H9 (cell line): ENCODE data around the gene TTBK1. TPM values are rescaled to one million over a fixed set of nuclear protein-coding genes. Genes with fewer than 3 reads are reported as not detected.
A peak's percentile ranks its signal among the peaks of the same experiment; 100 is the strongest.

Experiments
- DNase-seq: peaks from one replicate; pipeline ENCODE4 v3.0.0-alpha.2; 2017
- H2AFZ ChIP-seq: one replicate; pipeline ENCODE4 v1.6.1; 2013; ENCODE audit warnings: mild to moderate bottlenecking, low read length, control low read depth, moderate library complexity
- H2AK5ac ChIP-seq: 2 replicates; pipeline ENCODE4 v1.6.1; 2013; ENCODE audit warnings: low read length, control low read depth, mixed read lengths; ENCODE audit not compliant: insufficient read length
- H2BK120ac ChIP-seq: one replicate; pipeline ENCODE4 v1.6.1; 2013; ENCODE audit warnings: low read depth, mild to moderate bottlenecking, low read length, control low read depth, inconsistent platforms; ENCODE audit not compliant: poor library complexity, severe bottlenecking
- H2BK12ac ChIP-seq: 2 replicates; pipeline ENCODE4 v1.6.1; 2013; ENCODE audit warnings: low read length, control low read depth, mixed read lengths, low read depth; ENCODE audit not compliant: insufficient read length
- H2BK15ac ChIP-seq: 2 replicates; pipeline ENCODE4 v1.6.1; 2013; ENCODE audit warnings: low read depth, low read length, control low read depth
- H2BK20ac ChIP-seq: one replicate; pipeline ENCODE4 v1.6.1; 2013; ENCODE audit warnings: low read depth, mild to moderate bottlenecking, low read length, control low read depth, inconsistent platforms; ENCODE audit not compliant: poor library complexity, severe bottlenecking
- H2BK5ac ChIP-seq: 2 replicates; pipeline ENCODE4 v1.6.1; 2013; ENCODE audit warnings: low read length, control low read depth, mixed read lengths; ENCODE audit not compliant: insufficient read length
- H3K14ac ChIP-seq: 2 replicates; pipeline ENCODE4 v1.6.1; 2013; ENCODE audit warnings: low read length, control low read depth; ENCODE audit not compliant: insufficient read depth
- H3K18ac ChIP-seq: 2 replicates; pipeline ENCODE4 v1.6.1; 2013; ENCODE audit warnings: low read depth, mild to moderate bottlenecking, mixed read lengths, low read length, control low read depth; ENCODE audit not compliant: insufficient read length
- H3K23ac ChIP-seq: 2 replicates; pipeline ENCODE4 v1.6.1; 2013; ENCODE audit warnings: low read length, control low read depth, mixed read lengths, low read depth; ENCODE audit not compliant: insufficient read length
- H3K23me2 ChIP-seq: 2 replicates; pipeline ENCODE4 v1.6.1; 2013; ENCODE audit warnings: low read depth, mild to moderate bottlenecking, mixed read lengths, low read length, control low read depth; ENCODE audit not compliant: insufficient read length, poor library complexity, severe bottlenecking
- H3K27ac ChIP-seq: 2 replicates; pipeline ENCODE4 v1.5.1; 2013; ENCODE audit warnings: low read length, control low read depth, mixed read lengths, low read depth; ENCODE audit not compliant: insufficient read length
- H3K27me3 ChIP-seq: 2 replicates; pipeline ENCODE4 v1.6.1; 2013; ENCODE audit warnings: low read length, control low read depth, inconsistent platforms; ENCODE audit not compliant: insufficient read depth
- H3K4ac ChIP-seq: 2 replicates; pipeline ENCODE4 v1.6.1; 2013; ENCODE audit warnings: low read depth, mild to moderate bottlenecking, control low read depth, inconsistent platforms, low read length, moderate library complexity
- H3K4me1 ChIP-seq: 2 replicates; pipeline ENCODE4 v1.6.1; 2013; ENCODE audit warnings: low read length, control low read depth, inconsistent platforms; ENCODE audit not compliant: insufficient read depth
- H3K4me2 ChIP-seq: 2 replicates; pipeline ENCODE4 v1.6.1; 2013; ENCODE audit warnings: low read length, control low read depth, mixed read lengths; ENCODE audit not compliant: insufficient read length, insufficient read depth
- H3K56ac ChIP-seq: 2 replicates; pipeline ENCODE4 v1.6.1; 2013; ENCODE audit warnings: low read depth, mild to moderate bottlenecking, mixed read lengths, low read length, control low read depth; ENCODE audit not compliant: insufficient read length
- H3K79me1 ChIP-seq: 2 replicates; pipeline ENCODE4 v1.6.1; 2013; ENCODE audit warnings: low read depth, mild to moderate bottlenecking, moderate library complexity, low read length, control low read depth, inconsistent platforms; ENCODE audit not compliant: insufficient read depth, poor library complexity, severe bottlenecking
- H3K79me2 ChIP-seq: 2 replicates; pipeline ENCODE4 v1.6.1; 2013; ENCODE audit warnings: low read length, control low read depth, inconsistent platforms; ENCODE audit not compliant: insufficient read depth
- H3K9ac ChIP-seq: 2 replicates; pipeline ENCODE4 v1.6.1; 2013; ENCODE audit warnings: low read length, control low read depth, mixed read lengths; ENCODE audit not compliant: insufficient read length; ENCODE audit errors: extremely low read depth
- H3K9me3 ChIP-seq: one replicate; pipeline ENCODE4 v1.6.1; 2013; ENCODE audit warnings: low read depth, low read length, inconsistent platforms; ENCODE audit not compliant: control insufficient read depth
- H3T11ph ChIP-seq: one replicate; pipeline ENCODE4 v1.6.1; 2013; ENCODE audit warnings: mild to moderate bottlenecking, low read length, control low read depth, inconsistent platforms
- H4K20me1 ChIP-seq: one replicate; pipeline ENCODE4 v1.6.1; 2013; ENCODE audit not compliant: control insufficient read depth, insufficient read length, insufficient read depth
- H4K5ac ChIP-seq: 2 replicates; pipeline ENCODE4 v1.6.1; 2013; ENCODE audit warnings: low read depth, mild to moderate bottlenecking, mixed read lengths, low read length, control low read depth; ENCODE audit not compliant: insufficient read length
- H4K8ac ChIP-seq: replicated peaks from 2 replicates; pipeline ENCODE4 v1.6.1; 2013; ENCODE audit warnings: low read length, control low read depth, mixed read lengths, low read depth; ENCODE audit not compliant: insufficient read length
- H4K91ac ChIP-seq: 2 replicates; pipeline ENCODE4 v1.6.1; 2013; ENCODE audit warnings: low read depth, mild to moderate bottlenecking, moderate library complexity, mixed read lengths, low read length, control low read depth; ENCODE audit not compliant: insufficient read length
- H3K27ac Mint-ChIP-seq, 3 experiments: 2 replicates in 2 of 3; 3 replicates in 1 of 3; pipeline ENCODE4 v1.8.0; 2020 to 2021; ENCODE audit warnings: mixed read lengths in 3 of 3, mild to moderate bottlenecking in 1 of 3, moderate library complexity in 1 of 3
- H3K27me3 Mint-ChIP-seq: 2 replicates; pipeline ENCODE4 v1.8.0; 2021; ENCODE audit warnings: low read depth, mild to moderate bottlenecking, moderate library complexity, mixed read lengths
- H3K36me3 Mint-ChIP-seq, 3 experiments: 2 replicates in 2 of 3; 3 replicates in 1 of 3; pipeline ENCODE4 v1.8.0; 2020 to 2021; ENCODE audit warnings: low read depth in 3 of 3, mixed read lengths in 3 of 3; ENCODE audit not compliant: insufficient read depth in 1 of 3
- H3K4me1 Mint-ChIP-seq, 2 experiments: 2 replicates each; pipeline ENCODE4 v1.8.0; 2020; ENCODE audit warnings: mixed read lengths in 2 of 2
- H3K4me3 Mint-ChIP-seq, 2 experiments: 2 replicates in 1 of 2; 3 replicates in 1 of 2; pipeline ENCODE4 v1.8.0; 2020 to 2021; ENCODE audit warnings: mild to moderate bottlenecking in 2 of 2, mixed read lengths in 2 of 2, moderate library complexity in 1 of 2
- H3K9me3 Mint-ChIP-seq, 2 experiments: 2 replicates in 1 of 2; 3 replicates in 1 of 2; pipeline ENCODE4 v1.8.0; 2020; ENCODE audit warnings: mild to moderate bottlenecking in 2 of 2, mixed read lengths in 2 of 2, moderate library complexity in 1 of 2
- WGBS: extraction: QIAGEN DNeasy Blood & Tissue Kit; methylation state at CpG from one replicate; pipeline ENCODE4 v1.1.7; 2013; ENCODE audit warnings: missing lambda C conversion rate, low lambda C conversion rate, mixed read lengths; ENCODE audit not compliant: insufficient read length; ENCODE audit errors: extremely low coverage; 5-methylcytosine and 5-hydroxymethylcytosine counted together
- total RNA-seq: library from RNA; stranded (reverse); gene quantifications from 2 replicates; pipeline ENCODE4 v1.2.1, GENCODE V29; 2021
- TF ChIP-seq, protein P1 (sequence below): fragments of 200-600 bp; sonication (generic); conservative IDR thresholded peaks from 3 replicates; pipeline ENCODE4 v1.8.0; 2021; ENCODE audit warnings: antibody characterized with exemption, mild to moderate bottlenecking

TTBK1 gene
- total RNA-seq, 1 experiment from 2014 or later: 1.6 TPM

DNA sequence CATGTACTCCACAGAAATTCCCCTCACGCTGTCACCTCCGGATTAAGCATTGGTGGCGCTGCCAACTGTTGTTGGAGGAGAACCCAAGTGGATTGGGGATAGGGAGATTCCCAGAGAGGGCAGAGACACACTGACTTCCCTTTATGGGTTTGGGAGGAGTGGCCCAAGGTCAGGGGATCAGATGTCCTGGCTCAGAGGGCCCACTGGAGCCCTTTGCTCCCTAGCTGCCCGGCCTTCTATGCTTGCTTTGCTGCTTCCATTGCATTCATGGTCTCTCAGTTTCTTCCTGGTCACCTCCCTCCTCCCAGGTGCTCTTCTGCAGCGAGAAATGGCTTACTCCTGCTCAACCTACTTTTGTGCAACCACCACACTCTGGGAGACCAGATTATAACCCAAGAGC is 46.9 kb upstream of the TTBK1 start:
- no CpG with 5 or more reads among the region's 5 CpGs for WGBS
- H3K23ac ChIP-seq: no peak overlapping the region
- H2BK120ac ChIP-seq: no peak overlapping the region
- H2BK5ac ChIP-seq: no peak overlapping the region
- H3K23me2 ChIP-seq: no peaks in the 10 kb centered on the region
- H3K36me3 Mint-ChIP-seq: peaks cover 1 to 19% (median 4%) of the 10 kb centered on the region in 3 experiments; a peak in 5 of 7 replicates
- TF ChIP-seq, protein P1, sequence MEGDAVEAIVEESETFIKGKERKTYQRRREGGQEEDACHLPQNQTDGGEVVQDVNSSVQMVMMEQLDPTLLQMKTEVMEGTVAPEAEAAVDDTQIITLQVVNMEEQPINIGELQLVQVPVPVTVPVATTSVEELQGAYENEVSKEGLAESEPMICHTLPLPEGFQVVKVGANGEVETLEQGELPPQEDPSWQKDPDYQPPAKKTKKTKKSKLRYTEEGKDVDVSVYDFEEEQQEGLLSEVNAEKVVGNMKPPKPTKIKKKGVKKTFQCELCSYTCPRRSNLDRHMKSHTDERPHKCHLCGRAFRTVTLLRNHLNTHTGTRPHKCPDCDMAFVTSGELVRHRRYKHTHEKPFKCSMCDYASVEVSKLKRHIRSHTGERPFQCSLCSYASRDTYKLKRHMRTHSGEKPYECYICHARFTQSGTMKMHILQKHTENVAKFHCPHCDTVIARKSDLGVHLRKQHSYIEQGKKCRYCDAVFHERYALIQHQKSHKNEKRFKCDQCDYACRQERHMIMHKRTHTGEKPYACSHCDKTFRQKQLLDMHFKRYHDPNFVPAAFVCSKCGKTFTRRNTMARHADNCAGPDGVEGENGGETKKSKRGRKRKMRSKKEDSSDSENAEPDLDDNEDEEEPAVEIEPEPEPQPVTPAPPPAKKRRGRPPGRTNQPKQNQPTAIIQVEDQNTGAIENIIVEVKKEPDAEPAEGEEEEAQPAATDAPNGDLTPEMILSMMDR: no peak
- no peaks in the 10 kb centered on the region for H3K4me1 ChIP-seq
- H2AK5ac ChIP-seq: no peak overlapping the region
- H3K27me3 ChIP-seq: no peaks in the 10 kb centered on the region
- no peak overlapping the region for H3K27ac ChIP-seq
- no peaks in the 10 kb centered on the region for H3K9me3 ChIP-seq
- H3K79me1 ChIP-seq: no peaks in the 10 kb centered on the region
- no peak overlapping the region for H3K9ac ChIP-seq
- no peak overlapping the region for H4K5ac ChIP-seq
- H3K79me2 ChIP-seq: no peaks in the 10 kb centered on the region
- no peak overlapping the region for H2BK20ac ChIP-seq
- no peaks in the 10 kb centered on the region for H4K20me1 ChIP-seq
- DNase-seq: no peak
- H3K9me3 Mint-ChIP-seq: no peaks in the 10 kb centered on the region
- H3K27me3 Mint-ChIP-seq: no peaks in the 10 kb centered on the region
- no peak overlapping the region for H4K91ac ChIP-seq
- H3K4me1 Mint-ChIP-seq: no peaks in the 10 kb centered on the region
- H3K18ac ChIP-seq: no peak overlapping the region
- no peak overlapping the region for H3T11ph ChIP-seq
- no peak overlapping the region for H3K14ac ChIP-seq
- H4K8ac ChIP-seq: no peak overlapping the region
- H3K4me3 Mint-ChIP-seq: no peak overlapping the region
- no peak overlapping the region for H2AFZ ChIP-seq
- H3K56ac ChIP-seq: no peak overlapping the region
- peak overlapping the region in 1 of 3 experiments; percentile 85; a peak in 1 of 7 replicates for H3K27ac Mint-ChIP-seq
- no peak overlapping the region for H3K4ac ChIP-seq
- no peak overlapping the region for H2BK15ac ChIP-seq
- no peak overlapping the region for H3K4me2 ChIP-seq
- H2BK12ac ChIP-seq: no peak overlapping the region
